Spleen (tissue), 11 donors: ENCODE results near the gene FBXO39. TPM values are rescaled to one million over a fixed set of nuclear protein-coding genes. Genes with fewer than 3 reads are reported as not detected.

Experiments
- DNase-seq: peaks from one replicate; pipeline ENCODE4 v3.0.0-alpha.2; 2020
- H3K27ac ChIP-seq, 8 donors: fragments of 200-600 bp; sonication (generic) in 7 of 8; 1 replicate in 4 of 8; 2 replicates in 4 of 8; pipeline versions ENCODE4 v1.5.0 to v1.8.0; 2016 to 2021; ENCODE audit warnings: inconsistent platforms in 4 of 8, mild to moderate bottlenecking in 4 of 8, moderate library complexity in 1 of 8
- H3K27me3 ChIP-seq, 7 donors: fragments of 200-600 bp; sonication (generic) in 6 of 7; replicated peaks in 1 of 7; 1 replicate in 4 of 7; 2 replicates in 3 of 7; pipeline versions ENCODE4 v1.5.0 to v1.8.0; 2016 to 2021; ENCODE audit warnings: inconsistent platforms in 3 of 7, mild to moderate bottlenecking in 1 of 7
- H3K36me3 ChIP-seq, 6 donors: fragments of 200-600 bp; sonication (generic) in 5 of 6; 1 replicate in 4 of 6; 2 replicates in 2 of 6; pipeline versions ENCODE4 v1.5.0 to v1.8.0; 2016 to 2021; ENCODE audit warnings: inconsistent platforms in 2 of 6
- H3K4me1 ChIP-seq, 6 donors: fragments of 200-600 bp; sonication (generic) in 5 of 6; 1 replicate in 3 of 6; 2 replicates in 3 of 6; pipeline versions ENCODE4 v1.5.0 to v1.8.0; 2016 to 2021; ENCODE audit warnings: inconsistent platforms in 3 of 6
- H3K4me3 ChIP-seq, 8 donors: fragments of 200-600 bp; sonication (generic) in 7 of 8; 1 replicate in 4 of 8; 2 replicates in 4 of 8; pipeline versions ENCODE4 v1.5.0 to v1.8.0; 2016 to 2021; ENCODE audit warnings: inconsistent platforms in 4 of 8, mild to moderate bottlenecking in 4 of 8, moderate library complexity in 2 of 8
- H3K9me3 ChIP-seq, 8 donors: fragments of 200-600 bp; sonication (generic) in 7 of 8; 1 replicate in 4 of 8; 2 replicates in 4 of 8; pipeline versions ENCODE4 v1.5.0 to v1.8.0; 2016 to 2021; ENCODE audit warnings: inconsistent platforms in 4 of 8
- CTCF ChIP-seq, 11 experiments: fragments of 200-600 bp in 7 of 11; fragments of 450-650 bp in 4 of 11; sonication (generic) in 4 of 11; IDR thresholded peaks in 8 of 11; conservative IDR thresholded peaks in 3 of 11; 1 replicate in 7 of 11; 2 replicates in 4 of 11; pipeline versions ENCODE4 v1.4.0 to v1.8.0; 2016 to 2021; ENCODE audit warnings: antibody characterized with exemption in 11 of 11, inconsistent platforms in 4 of 11, mild to moderate bottlenecking in 1 of 11
- POLR2A ChIP-seq, 3 donors: fragments of 450-650 bp; IDR thresholded peaks; one replicate each; pipeline ENCODE4 v1.5.1; 2017; ENCODE audit warnings: antibody characterized with exemption in 3 of 3, mild to moderate bottlenecking in 1 of 3
- POLR2AphosphoS5 ChIP-seq, 3 donors: sonication (generic); formaldehyde crosslinking; IDR thresholded peaks; one replicate each; pipeline ENCODE4 v1.5.1; 2017; ENCODE audit warnings: antibody characterized with exemption in 3 of 3
- whole genome bisulfite sequencing, 5 donors: extraction: QIAGEN DNeasy Blood & Tissue Kit in 3 of 5; methylation state at CpG; one replicate each; pipeline versions ENCODE4 v1.1.5 to v1.1.7; 2013 to 2018; 5-methylcytosine and 5-hydroxymethylcytosine counted together
- intact Hi-C: fragments of 100-400 bp; cut with DNase I; formaldehyde crosslinking; loops from one replicate; pipeline ENCODE4 v1.15.0; 2023; ENCODE audit warnings: low total_unique reads
- polyA plus RNA-seq, 3 donors: library from polyadenylated mRNA; stranded (reverse); fragments of 200-250 nt; gene quantifications; one replicate each; pipeline ENCODE4 v1.2.1, GENCODE V29; 2013
- total RNA-seq, 7 donors: library from RNA; depleted of rRNA in 3 of 7; stranded (reverse); fragments of >200 nt in 3 of 7; fragmentation: NEBNext Ultra II Directional in 4 of 7; extraction: Animal tissue kit (Norgen Biotek cat#: 25700) in 4 of 7; gene quantifications; one replicate each; pipeline versions ENCODE4 v1.1.0 to v1.2.1, GENCODE V29; 2016 to 2021
- donor health status: healthy with polysubstance abuse.
- donor health status: DM: no; HTN: no; CAD: no; lungs with moderate emphysema.
- donor health status: DM: no; HTN: no; CAD: no.
- donor health status: Bipolar disorder and iron deficiency.
- donor health status: healthy.
- donor health status: DM: no; HTN: no; CAD: no.
- donor health status: DM: yes; HTN: yes; CAD: no.

The FBXO39 gene
- total and polyA plus RNA-seq, 10 donors, result 0.26 to 0.75 (median 0.48) TPM; not detected in 6

DNA sequence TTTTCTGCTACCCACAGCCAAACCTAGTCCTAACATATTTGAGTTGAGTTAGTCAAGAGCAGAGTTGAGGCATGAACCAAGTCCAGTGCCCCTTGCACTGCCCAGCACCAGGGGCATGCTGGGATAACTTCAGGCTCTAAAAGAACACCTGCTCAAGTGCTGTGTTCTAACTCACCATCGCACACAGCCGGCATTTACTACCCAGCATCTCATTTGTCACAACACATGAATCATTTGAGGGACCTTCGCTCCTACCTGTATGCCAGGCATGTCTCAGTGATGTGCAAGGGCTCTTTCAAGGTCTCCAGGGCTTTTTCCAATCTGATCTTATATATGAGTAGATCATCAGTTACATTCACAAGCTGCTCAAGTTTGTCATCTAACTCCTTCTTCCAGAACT is 42.9 kb downstream of the FBXO39 start:
- Histone ChIP-seq H3K27ac (no peak overlapping the region), H3K36me3 (no peaks in the 10 kb centered on the region), H3K27me3 (peaks cover 0 to 16% (median 0%) of the 10 kb centered on the region in 7 donors), H3K4me1 (no peaks in the 10 kb centered on the region), H3K9me3 (peaks cover 0 to 9% (median 0%) of the 10 kb centered on the region in 8 donors), H3K4me3 (no peak overlapping the region)
- no peak for TF ChIP-seq POLR2AphosphoS5 (IDR thresholded peaks at IDR 0.05)
- no peak for TF ChIP-seq POLR2A (IDR thresholded peaks at IDR 0.05)
- no peak for TF ChIP-seq CTCF (IDR thresholded peaks at IDR 0.05 in 8 of 11, conservative IDR thresholded peaks at IDR 0.05 in 3 of 11)
- no peak for DNase-seq
- intact Hi-C loops, result no loop called here
- WGBS, 5 donors, result 91 to 92% (median 91%) methylated on average over 3 of the region's 3 CpGs

DNA sequence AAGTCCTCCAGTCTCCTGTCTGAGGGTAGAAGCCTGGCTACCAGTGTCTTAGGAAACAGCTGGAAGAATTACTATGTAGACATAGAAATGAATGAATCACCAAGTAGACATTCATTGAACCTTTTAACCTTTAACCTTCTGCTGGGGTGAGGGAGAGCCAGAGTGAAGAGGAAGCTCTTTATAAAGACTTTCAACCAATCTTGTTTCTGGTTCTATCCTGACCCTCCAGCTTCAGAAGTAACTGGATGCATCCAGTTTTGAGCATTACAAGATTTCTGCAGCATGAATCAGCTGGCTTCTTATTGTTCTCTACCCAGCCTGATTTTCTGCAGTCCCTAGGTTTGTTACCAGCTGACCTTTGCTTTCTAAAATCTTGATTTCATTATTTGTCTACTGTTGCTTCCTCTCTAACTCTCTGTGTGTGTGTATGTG is 47.0 kb downstream of the FBXO39 start:
- Histone ChIP-seq H3K27ac (peak overlapping the region in 1 of 8 donors; percentile 24), H3K4me1 (no peaks in the 10 kb centered on the region), H3K4me3 (no peak overlapping the region), H3K9me3 (peaks cover 0 to 5% (median 0%) of the 10 kb centered on the region in 8 donors), H3K36me3 (no peaks in the 10 kb centered on the region), H3K27me3 (peaks cover 0 to 18% (median 0%) of the 10 kb centered on the region in 7 donors)
- no peak for DNase-seq
- TF ChIP-seq POLR2A (IDR thresholded peaks at IDR 0.05), result no peak
- TF ChIP-seq POLR2AphosphoS5 (IDR thresholded peaks at IDR 0.05), result no peak
- TF ChIP-seq CTCF (IDR thresholded peaks at IDR 0.05 in 8 of 11, conservative IDR thresholded peaks at IDR 0.05 in 3 of 11), result no peak
- intact Hi-C loops, result no loop called here

GRCh38 chr17:6830383-6830986 is 54.5 kb downstream of the FBXO39 start:
- 66 to 76% (median 72%) methylated on average over 7 of the region's 7 CpGs for WGBS, 5 donors
- Histone ChIP-seq H3K27ac (no peak overlapping the region), H3K27me3 (peaks cover 0 to 83% (median 31%) of the 10 kb centered on the region in 7 donors), H3K4me3 (no peak overlapping the region), H3K9me3 (no peaks in the 10 kb centered on the region), H3K36me3 (no peaks in the 10 kb centered on the region), H3K4me1 (peaks cover 0 to 16% (median 11%) of the 10 kb centered on the region in 6 donors)
- TF ChIP-seq POLR2A (IDR thresholded peaks at IDR 0.05), result no peak
- no peak for TF ChIP-seq CTCF (IDR thresholded peaks at IDR 0.05 in 8 of 11, conservative IDR thresholded peaks at IDR 0.05 in 3 of 11)
- DNase-seq, result no peak
- intact Hi-C loops, result no loop called here

DNA sequence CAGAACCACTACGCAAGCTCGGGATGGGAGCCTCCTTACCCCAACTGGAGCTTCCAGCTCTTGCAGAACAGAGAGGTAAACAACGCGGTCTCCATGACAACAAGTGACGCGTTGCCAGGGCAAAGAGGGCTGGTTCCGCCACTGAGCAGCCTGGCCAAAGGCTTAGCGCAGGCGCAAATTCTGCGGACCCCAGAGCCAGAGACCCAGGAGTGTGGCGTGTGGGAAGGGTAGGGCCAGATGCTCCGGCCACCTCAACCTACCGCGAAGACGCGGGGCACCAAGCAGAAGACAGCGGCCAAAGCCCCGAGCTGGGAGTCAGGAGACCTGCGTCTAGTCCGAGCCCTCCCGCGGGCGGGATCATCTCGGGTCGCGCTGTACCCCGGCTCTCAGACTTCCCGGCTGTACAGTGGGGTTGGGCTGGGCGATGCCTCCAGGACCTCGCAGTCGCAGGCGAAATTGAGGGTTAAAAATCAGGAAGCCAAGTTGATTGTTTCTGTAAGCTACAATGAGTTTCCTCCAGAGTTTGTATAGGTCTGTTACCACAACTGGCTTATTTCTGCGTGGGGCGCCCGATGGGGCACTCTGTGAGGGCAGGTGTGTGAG is 55.7 kb downstream of the FBXO39 start, which contains the start of gene TEKT1:
Gene TEKT1 (minus strand): TSS at position 69 of the 603 bp plus-strand sequence. CDS start 1,353 bp downstream, outside the sequence.
- Histone ChIP-seq H3K9me3 (no peaks in the 10 kb centered on the region), H3K27ac (no peak within 1 kb of the TSS), H3K4me1 (peaks cover 0 to 16% (median 11%) of the 10 kb centered on the region in 6 donors), H3K27me3 (peaks cover 0 to 88% (median 36%) of the 10 kb centered on the region in 7 donors), H3K36me3 (no peaks in the 10 kb centered on the region), H3K4me3 (peak within 1 kb of the TSS; percentile 14 to 68 (median 34))
- TF ChIP-seq CTCF (IDR thresholded peaks at IDR 0.05 in 8 of 11, conservative IDR thresholded peaks at IDR 0.05 in 3 of 11), result no peak
- peak in 1 of 3 donors; percentile 56 for TF ChIP-seq POLR2AphosphoS5 (IDR thresholded peaks at IDR 0.05)
- intact Hi-C loops, result no loop called here
- DNase-seq, result peak; percentile 92
- WGBS, 5 donors, result 1 to 4% (median 2%) methylated on average over 19 to 35 of the region's 35 CpGs
